OCI-LY1 (cell line): Measurements from ENCODE around the gene PAX2.

Source experiments
- CTCF ChIP-seq: fragments of 200-600 bp; sonication (generic), shearing (Covaris generic); IDR thresholded peaks from 2 replicates; pipeline ENCODE4 v1.5.1; 2017; ENCODE audit warnings: mild to moderate bottlenecking, antibody characterized with exemption, low read length, moderate library complexity, mixed read lengths
- EZH2 ChIP-seq: fragments of 200-600 bp; sonication (generic), shearing (Covaris generic); IDR thresholded peaks from 2 replicates; pipeline ENCODE4 v1.8.0; 2017; ENCODE audit warnings: borderline replicate concordance, mixed run types, mild to moderate bottlenecking, antibody characterized with exemption, low read length, moderate library complexity, mixed read lengths

- TF ChIP-seq CTCF: no peak
- TF ChIP-seq EZH2: no peak
Observed at GRCh38 chr10:100697070-100697469, 48.3 kb upstream of the PAX2 start.
